GM12878 (cell line): Measurements from ENCODE around the gene SLU7. TPM values are rescaled to one million over a fixed set of nuclear protein-coding genes. Genes with fewer than 3 reads are reported as not detected.

Experiments used
- ATF3 ChIP-seq: IDR thresholded peaks from 2 replicates; pipeline ENCODE4 v1.6.1; 2011; ENCODE audit warnings: low read depth, mild to moderate bottlenecking, low read length, moderate library complexity, borderline replicate concordance; ENCODE audit errors: extremely low read depth
- BMI1 ChIP-seq: fragments of 450-650 bp; IDR thresholded peaks from 2 replicates; pipeline ENCODE4 v1.6.1; 2016; ENCODE audit warnings: mild to moderate bottlenecking, moderate library complexity, borderline replicate concordance
- BRCA1 ChIP-seq: IDR thresholded peaks from 2 replicates; pipeline ENCODE4 v1.6.1; 2011; ENCODE audit warnings: low read depth, low read length, improper control_type of control experiment
- CHD4 ChIP-seq: fragments of 200-600 bp; sonication (generic); IDR thresholded peaks from 2 replicates; pipeline ENCODE4 v1.6.1; 2016; ENCODE audit warnings: mild to moderate bottlenecking
- CREB1 ChIP-seq: IDR thresholded peaks from 2 replicates; pipeline ENCODE4 v1.6.1; 2012; ENCODE audit warnings: low read depth, mild to moderate bottlenecking, inconsistent platforms
- E2F8 ChIP-seq: fragments of 450-650 bp; IDR thresholded peaks from 2 replicates; pipeline ENCODE4 v1.6.1; 2018; ENCODE audit warnings: mild to moderate bottlenecking, low read depth, moderate library complexity; ENCODE audit not compliant: partially characterized antibody
- EGR1 ChIP-seq, 2 experiments: IDR thresholded peaks; 1 replicate in 1 of 2; 2 replicates in 1 of 2; pipeline ENCODE4 v1.6.1; 2011 to 2012; ENCODE audit warnings: low read depth in 2 of 2, low read length in 2 of 2, borderline replicate concordance in 1 of 2, mild to moderate bottlenecking in 1 of 2, moderate library complexity in 1 of 2
- EZH2 ChIP-seq: IDR thresholded peaks from 2 replicates; pipeline ENCODE4 v1.6.1; 2012; ENCODE audit warnings: low read depth, mild to moderate bottlenecking, control low read depth, inconsistent platforms, low read length, borderline replicate concordance; ENCODE audit not compliant: control insufficient read depth
- FOS ChIP-seq: IDR thresholded peaks from 3 replicates; pipeline ENCODE4 v1.6.1; 2011; ENCODE audit warnings: borderline replicate concordance; ENCODE audit not compliant: insufficient read length; ENCODE audit errors: extremely low read depth
- KLF5 ChIP-seq: fragments of 450-650 bp; IDR thresholded peaks from 2 replicates; pipeline ENCODE4 v1.6.1; 2014; ENCODE audit warnings: mild to moderate bottlenecking; ENCODE audit not compliant: partially characterized antibody
- MAX ChIP-seq: IDR thresholded peaks from 2 replicates; pipeline ENCODE4 v1.6.1; 2012; ENCODE audit warnings: low read depth, low read length, improper control_type of control experiment
- MEF2A ChIP-seq: IDR thresholded peaks from 2 replicates; pipeline ENCODE4 v1.6.1; 2011; ENCODE audit warnings: low read depth, mild to moderate bottlenecking, low read length, moderate library complexity; ENCODE audit not compliant: insufficient read depth
- MLLT1 ChIP-seq: fragments of 450-650 bp; IDR thresholded peaks from 2 replicates; pipeline ENCODE4 v1.6.1; 2016; ENCODE audit warnings: mild to moderate bottlenecking
- MTA2 ChIP-seq: fragments of 450-650 bp; IDR thresholded peaks from 2 replicates; pipeline ENCODE4 v1.6.1; 2016; ENCODE audit warnings: low read depth, mild to moderate bottlenecking, moderate library complexity
- MXI1 ChIP-seq: fragments of 150-350 bp; IDR thresholded peaks from 2 replicates; pipeline ENCODE4 v1.6.1; 2011; ENCODE audit warnings: low read depth, mild to moderate bottlenecking, inconsistent platforms, low read length, improper control_type of control experiment
- MYC ChIP-seq: IDR thresholded peaks from 2 replicates; pipeline ENCODE4 v1.6.1; 2011; ENCODE audit warnings: mild to moderate bottlenecking, low read length, moderate library complexity, inconsistent platforms; ENCODE audit not compliant: insufficient read depth, insufficient replicate concordance, insufficient read length, severe bottlenecking
- PAX8 ChIP-seq: fragments of 450-650 bp; IDR thresholded peaks from 2 replicates; pipeline ENCODE4 v1.6.1; 2017; ENCODE audit warnings: mild to moderate bottlenecking, moderate library complexity
- RFX5 ChIP-seq: IDR thresholded peaks from 2 replicates; pipeline ENCODE4 v1.6.1; 2011; ENCODE audit warnings: low read depth, low read length, improper control_type of control experiment
- SMAD5 ChIP-seq: IDR thresholded peaks from 2 replicates; pipeline ENCODE4 v1.6.1; 2016; ENCODE audit warnings: antibody characterized with exemption, low read depth
- SPI1 ChIP-seq: IDR thresholded peaks from 2 replicates; pipeline ENCODE4 v1.6.1; 2011; ENCODE audit warnings: low read depth, mild to moderate bottlenecking, low read length, moderate library complexity, borderline replicate concordance; ENCODE audit not compliant: insufficient read depth
- SREBF1 ChIP-seq: IDR thresholded peaks from 2 replicates; pipeline ENCODE4 v1.6.1; 2012; ENCODE audit warnings: mild to moderate bottlenecking, low read length
- SUZ12 ChIP-seq: fragments of 200-600 bp; sonication (generic); IDR thresholded peaks from one replicate; pipeline ENCODE4 v1.6.1; 2018; ENCODE audit warnings: antibody characterized with exemption, mild to moderate bottlenecking; ENCODE audit not compliant: unreplicated experiment
- TBL1XR1 ChIP-seq: IDR thresholded peaks from 2 replicates; pipeline ENCODE4 v1.6.1; 2012; ENCODE audit warnings: low read depth, low read length, improper control_type of control experiment
- WRNIP1 ChIP-seq: IDR thresholded peaks from 2 replicates; pipeline ENCODE4 v1.6.1; 2011; ENCODE audit warnings: low read depth, low read length, improper control_type of control experiment, borderline replicate concordance
- ZNF217 ChIP-seq: fragments of 450-650 bp; IDR thresholded peaks from 2 replicates; pipeline ENCODE4 v1.6.1; 2017; ENCODE audit warnings: antibody characterized with exemption, mild to moderate bottlenecking
- ZSCAN29 ChIP-seq: fragments of 450-650 bp; IDR thresholded peaks from 2 replicates; pipeline ENCODE4 v1.6.1; 2017; ENCODE audit warnings: mild to moderate bottlenecking, moderate library complexity
- ZZZ3 ChIP-seq: IDR thresholded peaks from 2 replicates; pipeline ENCODE4 v1.6.1; 2011; ENCODE audit warnings: low read depth; ENCODE audit not compliant: control insufficient read depth, insufficient read length
- polyA plus RNA-seq, 11 experiments: library from polyadenylated mRNA; depleted of rRNA in 4 of 11; unstranded in 6 of 11; stranded (reverse) in 5 of 11; fragments of >200 nt; fragmentation: Nextera tagmentation in 4 of 11; fragmentation: Illumina TruSeq in 1 of 11; extraction: Ambion mirVana in 4 of 11; extraction: Trizol in 1 of 11; gene quantifications; 1 replicate in 1 of 11; 2 replicates in 10 of 11; pipeline versions ENCODE4 v1.2.1 to v1.2.3, GENCODE V29; 2011 to 2016; ENCODE audit warnings: inconsistent platforms in 2 of 11, missing spikeins in 2 of 11, low read depth in 1 of 11
- total RNA-seq, 4 experiments: library from RNA; depleted of rRNA in 3 of 4; stranded (reverse); fragments of >200 nt in 3 of 4; fragmentation: Illumina TruSeq in 1 of 4; extraction: Trizol in 1 of 4; gene quantifications; 2 replicates each; pipeline versions ENCODE4 v1.2.1 to v1.2.3, GENCODE V29; 2013 to 2021

The SLU7 gene
- total and polyA plus RNA-seq, 10 of the 15 experiments (the other 5 are each of a cell fraction or from before 2014, with no cell fraction given): 32.7 to 55.2 (median 46.6) TPM

- TF ChIP-seq E2F8 (no peak), SMAD5 (no peak), MXI1 (peak; percentile 58; the same call in 1 of the 2 replicates), ATF3 (no peak), MEF2A (0 out of 2 replicates have a peak, but pooled peaks have one; percentile 37), ZNF217 (no peak), PAX8 (no peak), SPI1 (peak; percentile 7; the same call in 1 of the 2 replicates), MTA2 (peak; percentile 62), CHD4 (no peak), WRNIP1 (no peak), FOS (no peak), SREBF1 (no peak), TBL1XR1 (0 out of 2 replicates have a peak, but pooled peaks have one; percentile 7), EGR1 (IDR thresholded peaks at IDR 0.05; ENCODE audit: borderline replicate concordance in 1 of 2, low read depth in 2 of 2, low read length in 2 of 2) (peak in 1 of 2 experiments; percentile 85; a peak in 2 of 3 replicates), KLF5 (peak; percentile 40), CREB1 (no peak), MLLT1 (0 out of 2 replicates have a peak, but pooled peaks have one; percentile 46), BMI1 (peak; percentile 93), BRCA1 (no peak), RFX5 (no peak), ZZZ3 (no peak), MYC (no peak), SUZ12 (no peak), MAX (no peak; the same call in 1 of the 2 replicates), EZH2 (no peak), ZSCAN29 (no peak)
Observed at GRCh38 chr5:160434022-160434531, 15.2 kb upstream of the SLU7 start (continued).
